ENCODE results near the gene SFTA2. TPM values are rescaled to one million over a fixed set of nuclear protein-coding genes. Genes with fewer than 3 reads are reported as not detected.

SFTA2 gene
- polyA plus RNA-seq, 1 of the 3 experiments (the other 2 are of a cell fraction), result not detected

DNA sequence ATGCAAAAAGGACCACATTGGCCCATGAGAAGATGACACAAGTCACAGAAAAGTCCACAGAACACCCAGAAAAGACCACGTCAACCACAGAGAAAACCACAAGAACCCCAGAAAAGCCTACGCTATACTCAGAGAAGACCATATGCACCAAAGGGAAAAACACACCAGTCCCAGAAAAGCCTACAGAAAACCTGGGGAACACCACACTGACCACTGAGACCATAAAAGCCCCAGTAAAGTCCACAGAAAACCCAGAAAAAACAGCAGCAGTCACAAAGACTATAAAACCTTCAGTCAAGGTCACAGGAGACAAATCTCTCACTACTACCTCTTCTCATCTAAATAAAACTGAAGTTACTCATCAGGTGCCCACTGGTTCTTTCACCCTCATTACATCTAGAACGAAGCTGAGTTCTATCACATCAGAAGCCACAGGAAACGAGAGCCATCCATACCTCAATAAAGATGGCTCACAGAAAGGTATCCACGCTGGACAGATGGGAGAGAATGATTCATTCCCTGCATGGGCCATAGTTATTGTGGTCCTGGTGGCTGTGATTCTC lies 20.0 kb upstream of the SFTA2 start:
- ChIA-PET POLR2A (no interaction called here), CTCF (no interaction called here)
- TF ChIP-seq FOSL2 (IDR thresholded peaks at IDR 0.05; ENCODE audit: borderline replicate concordance, low read depth) (no peak), TEAD4 (IDR thresholded peaks at IDR 0.05; ENCODE audit: borderline replicate concordance, insufficient read depth) (no peak), MEF2A (IDR thresholded peaks at IDR 0.05; ENCODE audit: borderline replicate concordance, low read depth) (no peak), RXRA (IDR thresholded peaks at IDR 0.05; ENCODE audit: borderline replicate concordance, low read depth) (no peak)
- TF ChIP-seq, protein P1, sequence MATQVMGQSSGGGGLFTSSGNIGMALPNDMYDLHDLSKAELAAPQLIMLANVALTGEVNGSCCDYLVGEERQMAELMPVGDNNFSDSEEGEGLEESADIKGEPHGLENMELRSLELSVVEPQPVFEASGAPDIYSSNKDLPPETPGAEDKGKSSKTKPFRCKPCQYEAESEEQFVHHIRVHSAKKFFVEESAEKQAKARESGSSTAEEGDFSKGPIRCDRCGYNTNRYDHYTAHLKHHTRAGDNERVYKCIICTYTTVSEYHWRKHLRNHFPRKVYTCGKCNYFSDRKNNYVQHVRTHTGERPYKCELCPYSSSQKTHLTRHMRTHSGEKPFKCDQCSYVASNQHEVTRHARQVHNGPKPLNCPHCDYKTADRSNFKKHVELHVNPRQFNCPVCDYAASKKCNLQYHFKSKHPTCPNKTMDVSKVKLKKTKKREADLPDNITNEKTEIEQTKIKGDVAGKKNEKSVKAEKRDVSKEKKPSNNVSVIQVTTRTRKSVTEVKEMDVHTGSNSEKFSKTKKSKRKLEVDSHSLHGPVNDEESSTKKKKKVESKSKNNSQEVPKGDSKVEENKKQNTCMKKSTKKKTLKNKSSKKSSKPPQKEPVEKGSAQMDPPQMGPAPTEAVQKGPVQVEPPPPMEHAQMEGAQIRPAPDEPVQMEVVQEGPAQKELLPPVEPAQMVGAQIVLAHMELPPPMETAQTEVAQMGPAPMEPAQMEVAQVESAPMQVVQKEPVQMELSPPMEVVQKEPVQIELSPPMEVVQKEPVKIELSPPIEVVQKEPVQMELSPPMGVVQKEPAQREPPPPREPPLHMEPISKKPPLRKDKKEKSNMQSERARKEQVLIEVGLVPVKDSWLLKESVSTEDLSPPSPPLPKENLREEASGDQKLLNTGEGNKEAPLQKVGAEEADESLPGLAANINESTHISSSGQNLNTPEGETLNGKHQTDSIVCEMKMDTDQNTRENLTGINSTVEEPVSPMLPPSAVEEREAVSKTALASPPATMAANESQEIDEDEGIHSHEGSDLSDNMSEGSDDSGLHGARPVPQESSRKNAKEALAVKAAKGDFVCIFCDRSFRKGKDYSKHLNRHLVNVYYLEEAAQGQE (IDR thresholded peaks at IDR 0.05; ENCODE audit: low read depth, low read length), result no peak
- Histone ChIP-seq H3K27me3 (ENCODE audit: insufficient read depth) (peaks cover 28% of the 10 kb centered on the region; the same call in 1 of the 2 replicates), H3K4me3 (ENCODE audit: low read depth in 2 of 2, low read length in 1 of 2) (no peak overlapping the region), H3K9me3 (no peaks in the 10 kb centered on the region), H3K79me2 (ENCODE audit: insufficient read depth) (no peaks in the 10 kb centered on the region), H3F3A (replicated peaks; ENCODE audit: insufficient read depth) (no peaks in the 10 kb centered on the region), H3K9me2 (no peaks in the 10 kb centered on the region), H3K27ac (ENCODE audit: low read depth in 2 of 2, low read length in 1 of 2) (no peak overlapping the region), H2AFZ (ENCODE audit: low read depth) (no peak overlapping the region), H3K36me3 (replicated peaks in 1 of 2; ENCODE audit: control insufficient read depth in 1 of 2, insufficient read depth in 2 of 2, low read length in 1 of 2) (no peaks in the 10 kb centered on the region), H3K4me1 (ENCODE audit: control insufficient read depth in 1 of 2, insufficient read depth in 2 of 2, low read depth in 1 of 2, low read length in 1 of 2) (peaks cover 4 to 8% of the 10 kb centered on the region in 2 experiments; a peak in 2 of 4 replicates), H4K20me1 (ENCODE audit: insufficient read depth) (no peaks in the 10 kb centered on the region), H3K9ac (no peak overlapping the region), H3K4me2 (no peak overlapping the region)
- 14% methylated on average over 5 of the region's 5 CpGs for WGBS (ENCODE audit: low lambda C conversion rate)
- DNase-seq, result no peak

DNA sequence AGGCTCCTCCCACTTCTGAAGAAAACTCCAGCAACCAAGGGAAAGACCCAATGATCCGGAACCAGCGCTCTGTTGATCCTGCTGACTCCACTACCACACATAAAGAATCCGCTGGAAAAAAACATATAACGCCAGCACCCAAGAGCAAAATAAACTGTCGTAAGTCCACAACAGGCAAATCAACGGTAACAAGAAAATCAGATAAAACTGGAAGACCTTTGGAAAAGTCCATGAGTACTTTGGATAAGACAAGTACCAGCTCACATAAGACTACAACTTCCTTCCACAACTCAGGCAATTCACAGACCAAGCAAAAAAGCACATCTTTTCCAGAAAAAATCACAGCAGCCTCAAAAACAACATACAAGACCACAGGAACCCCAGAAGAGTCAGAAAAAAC lies 16.8 kb upstream of the SFTA2 start:
- Histone ChIP-seq H3K79me2 (ENCODE audit: insufficient read depth) (no peaks in the 10 kb centered on the region), H3K36me3 (replicated peaks in 1 of 2; ENCODE audit: control insufficient read depth in 1 of 2, insufficient read depth in 2 of 2, low read length in 1 of 2) (no peaks in the 10 kb centered on the region), H3K27me3 (ENCODE audit: insufficient read depth) (peaks cover 29% of the 10 kb centered on the region; the same call in 1 of the 2 replicates), H3K9me2 (no peaks in the 10 kb centered on the region), H4K20me1 (ENCODE audit: insufficient read depth) (no peaks in the 10 kb centered on the region), H3K4me2 (no peak overlapping the region), H3K4me3 (ENCODE audit: low read depth in 2 of 2, low read length in 1 of 2) (no peak overlapping the region), H3F3A (replicated peaks; ENCODE audit: insufficient read depth) (no peaks in the 10 kb centered on the region), H3K27ac (ENCODE audit: low read depth in 2 of 2, low read length in 1 of 2) (no peak overlapping the region), H3K4me1 (ENCODE audit: control insufficient read depth in 1 of 2, insufficient read depth in 2 of 2, low read depth in 1 of 2, low read length in 1 of 2) (no peaks in the 10 kb centered on the region), H3K9ac (no peak overlapping the region), H3K9me3 (no peaks in the 10 kb centered on the region), H2AFZ (ENCODE audit: low read depth) (no peak overlapping the region)
- DNase-seq, result no peak
- TF ChIP-seq, protein P2, sequence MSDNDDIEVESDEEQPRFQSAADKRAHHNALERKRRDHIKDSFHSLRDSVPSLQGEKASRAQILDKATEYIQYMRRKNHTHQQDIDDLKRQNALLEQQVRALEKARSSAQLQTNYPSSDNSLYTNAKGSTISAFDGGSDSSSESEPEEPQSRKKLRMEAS (IDR thresholded peaks at IDR 0.05; ENCODE audit: low read depth), result no peak
- POLR2A ChIA-PET, result no interaction called here
- 29% methylated on average over 6 of the region's 6 CpGs for WGBS (ENCODE audit: low lambda C conversion rate)
- CTCF ChIA-PET, result interaction anchor here (0.7 to 2.0 kb wide), 2 partner anchors 139 to 894 kb away, joined by 3 to 5 read pairs; no protein-coding TSS in a partner anchor

DNA sequence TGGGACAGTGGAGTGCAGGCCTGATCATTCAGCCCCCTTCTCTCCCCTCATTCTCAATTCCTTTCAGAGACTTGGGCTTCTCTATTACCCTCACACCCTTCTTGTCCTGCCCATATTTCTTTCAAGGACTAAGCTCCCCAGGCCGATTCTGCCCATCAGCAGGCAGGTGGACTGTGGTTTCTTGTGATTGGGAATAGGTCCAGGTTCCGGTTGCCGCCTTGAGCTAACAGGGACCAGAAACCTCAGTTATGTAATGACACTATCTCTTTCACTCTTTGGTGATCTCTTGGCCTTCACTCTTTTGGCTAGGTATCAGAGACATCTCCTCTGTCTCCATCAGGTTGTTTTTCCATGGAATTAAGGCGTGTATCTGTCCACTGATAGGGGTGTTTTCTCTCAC lies 15.3 kb upstream of the SFTA2 start:
- Histone ChIP-seq H3K4me3 (ENCODE audit: low read depth in 2 of 2, low read length in 1 of 2) (no peak overlapping the region), H3K27me3 (ENCODE audit: insufficient read depth) (peaks cover 29% of the 10 kb centered on the region; the same call in 1 of the 2 replicates), H3K4me1 (ENCODE audit: control insufficient read depth in 1 of 2, insufficient read depth in 2 of 2, low read depth in 1 of 2, low read length in 1 of 2) (peaks cover 0 to 3% of the 10 kb centered on the region in 2 experiments; a peak in 1 of 4 replicates), H3K4me2 (no peak overlapping the region), H3K9me3 (no peaks in the 10 kb centered on the region), H3K27ac (ENCODE audit: low read depth in 2 of 2, low read length in 1 of 2) (no peak overlapping the region), H3F3A (replicated peaks; ENCODE audit: insufficient read depth) (no peaks in the 10 kb centered on the region), H3K9ac (no peak overlapping the region), H3K36me3 (replicated peaks in 1 of 2; ENCODE audit: control insufficient read depth in 1 of 2, insufficient read depth in 2 of 2, low read length in 1 of 2) (no peaks in the 10 kb centered on the region), H3K9me2 (no peaks in the 10 kb centered on the region), H2AFZ (ENCODE audit: low read depth) (no peak overlapping the region), H3K79me2 (ENCODE audit: insufficient read depth) (no peaks in the 10 kb centered on the region), H4K20me1 (ENCODE audit: insufficient read depth) (no peaks in the 10 kb centered on the region)
- DNase-seq, result no peak
- ChIA-PET POLR2A (no interaction called here), CTCF (interaction anchor here (1.0 kb wide), 2 partner anchors 10 to 62 kb away, joined by 3 read pairs; no protein-coding TSS in a partner anchor)
- WGBS (ENCODE audit: low lambda C conversion rate), result 34% methylated on average over 4 of the region's 4 CpGs
- TF ChIP-seq, protein P2 (IDR thresholded peaks at IDR 0.05; ENCODE audit: low read depth), result no peak
- TF ChIP-seq IRF3 (IDR thresholded peaks at IDR 0.05; ENCODE audit: low read depth, low read length) (no peak), YY1 (IDR thresholded peaks at IDR 0.05; ENCODE audit: low read depth) (no peak), RCOR1 (IDR thresholded peaks at IDR 0.05; ENCODE audit: low read length) (no peak), FOXM1 (IDR thresholded peaks at IDR 0.05; ENCODE audit: low read depth) (no peak), TEAD4 (IDR thresholded peaks at IDR 0.05; ENCODE audit: borderline replicate concordance, insufficient read depth) (no peak), EP300 (IDR thresholded peaks at IDR 0.05; ENCODE audit: borderline replicate concordance in 1 of 2, low read depth in 1 of 2, low read length in 1 of 2) (no peak)
- TF ChIP-seq, protein P3, sequence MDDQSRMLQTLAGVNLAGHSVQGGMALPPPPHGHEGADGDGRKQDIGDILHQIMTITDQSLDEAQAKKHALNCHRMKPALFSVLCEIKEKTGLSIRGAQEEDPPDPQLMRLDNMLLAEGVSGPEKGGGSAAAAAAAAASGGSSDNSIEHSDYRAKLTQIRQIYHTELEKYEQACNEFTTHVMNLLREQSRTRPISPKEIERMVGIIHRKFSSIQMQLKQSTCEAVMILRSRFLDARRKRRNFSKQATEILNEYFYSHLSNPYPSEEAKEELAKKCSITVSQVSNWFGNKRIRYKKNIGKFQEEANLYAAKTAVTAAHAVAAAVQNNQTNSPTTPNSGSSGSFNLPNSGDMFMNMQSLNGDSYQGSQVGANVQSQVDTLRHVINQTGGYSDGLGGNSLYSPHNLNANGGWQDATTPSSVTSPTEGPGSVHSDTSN (IDR thresholded peaks at IDR 0.05), result no peak
